ENCODE measurements around the gene FOXI1. TPM values are rescaled to one million over a fixed set of nuclear protein-coding genes. Genes with fewer than 3 reads are reported as not detected.

FOXI1 gene
- total RNA-seq, 4 donors from 2014 or later: not detected

DNA sequence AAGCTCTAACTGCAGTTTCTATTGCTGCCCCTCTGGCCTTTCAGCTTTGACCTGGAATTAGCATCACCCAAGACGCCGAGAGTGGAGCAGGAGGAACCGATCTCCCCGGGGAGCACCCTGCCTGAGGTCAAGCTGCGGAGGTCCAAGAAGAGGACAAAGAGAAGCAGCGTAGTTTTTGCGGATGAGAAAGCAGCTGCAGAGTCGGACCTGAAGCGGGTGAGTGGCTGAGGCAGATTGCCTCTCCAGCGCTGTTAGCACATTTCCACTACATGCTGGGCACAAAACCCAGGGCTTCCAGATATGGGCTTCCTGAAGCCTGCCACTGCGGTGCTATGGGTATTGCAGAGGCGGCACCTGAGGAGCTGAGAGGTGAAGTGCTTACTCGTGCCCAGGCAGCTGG is 26.8 kb upstream of the FOXI1 start:
- TF ChIP-seq, protein P1, sequence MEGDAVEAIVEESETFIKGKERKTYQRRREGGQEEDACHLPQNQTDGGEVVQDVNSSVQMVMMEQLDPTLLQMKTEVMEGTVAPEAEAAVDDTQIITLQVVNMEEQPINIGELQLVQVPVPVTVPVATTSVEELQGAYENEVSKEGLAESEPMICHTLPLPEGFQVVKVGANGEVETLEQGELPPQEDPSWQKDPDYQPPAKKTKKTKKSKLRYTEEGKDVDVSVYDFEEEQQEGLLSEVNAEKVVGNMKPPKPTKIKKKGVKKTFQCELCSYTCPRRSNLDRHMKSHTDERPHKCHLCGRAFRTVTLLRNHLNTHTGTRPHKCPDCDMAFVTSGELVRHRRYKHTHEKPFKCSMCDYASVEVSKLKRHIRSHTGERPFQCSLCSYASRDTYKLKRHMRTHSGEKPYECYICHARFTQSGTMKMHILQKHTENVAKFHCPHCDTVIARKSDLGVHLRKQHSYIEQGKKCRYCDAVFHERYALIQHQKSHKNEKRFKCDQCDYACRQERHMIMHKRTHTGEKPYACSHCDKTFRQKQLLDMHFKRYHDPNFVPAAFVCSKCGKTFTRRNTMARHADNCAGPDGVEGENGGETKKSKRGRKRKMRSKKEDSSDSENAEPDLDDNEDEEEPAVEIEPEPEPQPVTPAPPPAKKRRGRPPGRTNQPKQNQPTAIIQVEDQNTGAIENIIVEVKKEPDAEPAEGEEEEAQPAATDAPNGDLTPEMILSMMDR (IDR thresholded peaks at IDR 0.05; ENCODE audit: low read depth): no peak

DNA sequence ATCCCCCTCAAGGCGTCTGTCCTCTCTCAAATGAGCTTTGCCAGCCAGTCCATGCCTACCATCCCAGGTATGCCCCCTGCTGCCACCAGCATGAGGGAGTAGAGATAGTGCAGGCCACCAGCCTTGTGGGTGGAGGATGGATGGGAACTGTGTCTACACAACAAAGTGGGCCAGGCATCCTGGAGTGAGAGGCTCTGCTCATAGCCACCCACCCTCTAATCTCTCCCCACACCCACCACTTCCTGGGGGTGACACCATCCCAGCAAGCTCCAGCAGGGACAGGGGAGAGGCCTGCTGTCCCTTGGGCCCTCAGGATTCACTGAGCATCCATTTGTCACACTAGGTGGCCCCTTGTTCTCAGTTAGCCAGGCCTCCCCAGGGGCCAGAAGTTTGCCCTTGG is 25.5 kb upstream of the FOXI1 start:
- TF ChIP-seq, protein P1 (IDR thresholded peaks at IDR 0.05; ENCODE audit: low read depth): no peak

DNA sequence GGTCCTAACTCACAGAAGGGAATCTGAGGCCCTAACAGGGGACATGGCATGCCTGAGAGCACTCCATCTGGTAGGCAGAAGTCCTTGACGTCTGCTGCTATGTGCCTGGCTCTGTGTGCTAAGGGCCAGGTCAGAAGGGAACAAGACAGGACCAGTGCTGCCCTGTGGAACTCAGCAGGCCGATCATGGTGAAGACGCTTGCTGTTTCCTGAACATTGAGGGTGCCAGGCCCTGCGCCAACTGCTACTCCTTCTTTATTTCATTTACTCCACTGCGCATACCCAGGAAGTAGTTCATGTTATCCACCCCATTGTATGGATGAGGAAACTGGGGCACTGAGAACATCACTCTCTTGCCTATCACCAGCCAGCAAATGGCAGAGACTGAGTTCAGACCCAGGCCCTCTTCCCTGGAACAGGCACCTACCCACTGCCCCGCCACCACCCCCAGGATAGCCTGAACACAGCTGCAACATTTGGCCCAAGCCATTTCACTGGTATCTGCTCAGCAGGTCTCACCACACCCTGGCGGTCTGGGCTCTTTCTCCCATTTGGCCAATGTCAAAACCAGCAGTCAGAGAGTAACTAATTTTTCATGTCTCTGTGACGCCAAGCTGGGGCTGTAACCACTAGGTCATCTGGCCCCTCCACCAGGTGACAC is 24.8 kb upstream of the FOXI1 start:
- TF ChIP-seq, protein P1 (IDR thresholded peaks at IDR 0.05; ENCODE audit: low read depth): no peak

DNA sequence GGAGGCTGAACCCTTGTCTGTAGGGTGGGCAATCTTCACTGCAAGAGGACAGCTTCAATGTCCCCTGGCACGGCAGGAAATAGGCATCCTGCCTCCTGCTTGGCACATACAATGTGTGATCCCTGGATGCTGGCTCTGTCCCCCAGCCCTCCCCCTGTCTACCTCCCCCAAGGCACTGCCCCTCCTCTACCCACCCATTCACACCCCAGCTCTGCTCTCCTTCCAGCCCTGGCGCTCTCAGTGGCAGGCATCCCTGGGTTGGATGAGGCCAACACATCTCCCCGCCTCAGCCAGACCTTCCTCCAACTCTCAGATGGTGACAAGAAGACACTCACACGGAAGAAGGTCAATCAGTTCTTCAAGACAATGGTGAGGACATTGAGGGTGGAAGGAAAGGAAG is 24.1 kb upstream of the FOXI1 start:
- TF ChIP-seq, protein P1 (IDR thresholded peaks at IDR 0.05; ENCODE audit: low read depth): no peak

DNA sequence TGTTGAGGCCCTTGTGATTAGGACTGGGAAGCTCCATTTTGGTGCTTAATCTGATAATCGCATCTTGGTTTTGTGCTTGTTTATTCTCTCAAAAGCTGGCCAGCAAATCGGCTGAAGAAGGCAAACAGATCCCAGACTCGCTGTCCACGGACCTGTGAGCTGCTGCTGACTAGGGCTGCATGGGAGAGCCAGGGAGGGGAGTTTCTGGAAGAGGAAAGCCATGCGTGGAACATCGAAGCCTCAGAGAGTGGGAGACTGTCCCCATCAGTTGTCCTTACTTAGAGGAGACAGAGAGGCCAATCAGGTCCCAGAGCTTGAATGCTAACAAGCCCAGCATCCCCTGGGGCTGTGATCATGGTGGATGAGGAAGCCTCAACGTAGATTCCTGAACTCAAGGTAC is 23.0 kb upstream of the FOXI1 start:
- TF ChIP-seq, protein P1 (IDR thresholded peaks at IDR 0.05; ENCODE audit: low read depth): no peak

DNA sequence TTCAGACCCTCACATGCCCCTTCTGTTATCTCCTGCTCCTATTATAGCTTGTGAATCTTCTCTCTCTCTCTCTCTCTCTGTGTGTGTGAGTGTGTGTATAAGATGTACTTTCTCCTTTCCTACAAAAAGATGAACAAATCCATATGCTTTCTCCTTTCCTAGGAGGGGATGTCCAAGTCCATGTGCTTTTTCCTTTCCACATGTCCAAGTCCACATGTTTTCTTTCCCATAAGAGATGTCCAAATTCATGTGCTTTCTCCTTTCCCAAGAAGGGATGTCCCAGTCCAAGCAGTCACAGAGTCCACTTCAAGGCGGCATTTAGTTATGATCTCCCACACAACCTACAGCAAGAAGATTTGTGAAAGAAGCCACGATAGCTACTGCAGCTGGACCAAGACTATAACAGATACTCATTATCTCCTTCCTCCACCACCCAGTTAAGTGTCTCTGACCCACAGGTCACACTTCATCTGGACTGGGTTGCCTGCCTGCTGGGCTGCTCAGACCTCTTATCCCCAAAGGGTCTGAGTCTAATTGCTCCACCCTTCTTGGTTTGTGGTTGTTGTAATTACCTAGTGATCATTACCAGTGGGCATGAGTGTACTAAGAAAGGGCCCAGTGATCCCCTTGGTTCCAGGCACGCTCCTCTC is 18.4 kb upstream of the FOXI1 start:
- TF ChIP-seq, protein P1 (IDR thresholded peaks at IDR 0.05; ENCODE audit: low read depth): no peak

DNA sequence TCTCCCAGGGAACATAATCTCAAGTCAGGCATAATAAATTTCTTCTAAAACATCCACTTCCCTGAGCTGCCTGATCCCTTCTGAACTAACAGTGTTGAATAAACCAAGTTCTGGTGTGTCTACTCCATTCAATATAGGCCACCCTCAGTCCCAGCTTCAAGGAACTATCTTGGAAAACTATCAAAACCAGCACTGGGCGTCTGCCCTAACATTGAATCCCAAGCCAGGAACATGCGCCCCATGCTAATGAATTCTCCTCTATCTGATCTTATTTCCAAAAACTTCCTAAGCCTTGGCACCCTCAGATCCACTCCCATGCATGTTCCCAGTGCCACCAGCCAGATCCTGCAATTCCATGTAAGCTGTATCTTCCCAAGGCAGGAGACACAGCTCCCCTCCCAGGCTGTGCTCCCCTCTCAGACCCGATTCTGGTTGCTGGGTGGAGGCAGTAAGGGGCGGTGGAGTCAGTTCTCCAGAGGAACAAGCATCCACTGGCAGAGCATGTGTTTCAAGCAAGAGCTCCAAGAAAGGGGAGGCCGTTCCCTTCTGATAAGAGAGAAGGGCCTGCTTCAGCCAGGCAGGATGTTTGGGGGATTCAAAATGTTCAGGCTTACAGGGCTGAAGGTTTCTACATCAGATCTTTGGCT is 13.1 kb upstream of the FOXI1 start:
- TF ChIP-seq, protein P1 (IDR thresholded peaks at IDR 0.05; ENCODE audit: low read depth): no peak

Data from subcutaneous adipose tissue (tissue), 4 donors.